ENCODE measurements around the gene UNC45A.
"Not testable (repeated sequence)": the region's sequence is repeated elsewhere in the genome, so short reads cannot be mapped to it uniquely, and the experiment has no call there.

Gene UNC45A

DNA sequence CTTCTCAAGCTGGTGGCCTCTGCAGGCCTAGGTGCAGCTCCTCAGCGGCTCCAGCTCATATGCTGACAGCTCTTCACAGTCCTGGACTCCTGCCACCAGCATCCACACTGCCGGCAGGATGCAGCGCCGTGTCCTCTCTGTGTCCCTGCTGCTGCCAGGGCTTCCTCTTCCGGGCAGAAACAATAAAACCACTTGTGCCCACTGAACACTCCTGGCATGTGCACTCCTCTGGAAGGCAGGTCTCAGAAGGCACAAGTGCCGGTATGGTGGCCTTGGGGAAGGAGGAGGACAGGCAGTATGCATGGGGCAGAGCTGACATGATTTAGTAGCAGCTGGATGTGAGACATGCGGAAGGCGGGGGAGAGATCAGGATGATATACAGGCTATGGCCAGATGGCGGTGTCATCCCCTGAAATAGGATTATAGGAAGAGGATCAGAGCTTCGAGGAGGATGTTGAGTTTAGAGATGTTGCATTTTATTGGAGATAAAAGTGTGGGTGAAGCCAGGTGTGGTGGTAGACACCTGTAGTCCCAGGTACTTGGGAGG is 39.4 kb upstream of the UNC45A start:
- peak overlapping the region; percentile 25 for H3K4me3 Mint-ChIP-seq
- ATAC-seq (ENCODE audit: low read depth) (no peak), DNase-seq (ENCODE audit: low spot score in 2 of 2) (no peak)
- no peaks in the 10 kb centered on the region for H3K9me3 Mint-ChIP-seq
- H3K36me3 Mint-ChIP-seq = peaks cover 2% of the 10 kb centered on the region
- peaks cover 20% of the 10 kb centered on the region for H3K4me1 Mint-ChIP-seq
- H3K27me3 Mint-ChIP-seq = no peaks in the 10 kb centered on the region
- H3K27ac Mint-ChIP-seq = peak overlapping the region; percentile 9

DNA sequence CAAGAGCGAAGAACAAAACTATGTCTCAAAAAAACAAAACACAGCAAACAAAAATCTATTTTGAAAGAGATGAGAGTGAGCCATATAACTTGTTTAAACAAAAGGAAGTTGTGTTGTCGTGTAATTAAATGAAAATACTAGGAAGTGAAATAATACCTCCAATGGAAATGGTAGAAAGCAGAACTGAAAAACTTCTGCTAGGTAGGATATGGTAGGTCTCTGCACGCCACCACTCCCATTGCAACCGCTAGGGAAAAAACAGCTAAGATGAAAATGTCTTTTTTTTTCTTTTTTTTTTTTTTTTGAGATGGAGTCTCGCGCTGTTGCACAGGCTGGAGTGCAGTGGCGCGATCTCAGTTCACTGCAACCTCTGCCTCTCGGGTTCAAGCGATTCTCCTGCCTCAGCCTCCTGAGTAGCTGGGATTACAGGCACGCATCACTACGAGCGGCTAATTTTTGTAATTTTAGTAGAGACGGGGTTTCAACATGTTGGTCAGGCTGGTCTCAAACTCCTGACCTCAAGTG is 37.9 kb upstream of the UNC45A start:
- peak overlapping the region; percentile 75 for H3K4me3 Mint-ChIP-seq
- H3K4me1 Mint-ChIP-seq = peaks cover 31% of the 10 kb centered on the region

GRCh38 chr15:90901175-90902039 is 33.7 kb upstream of the UNC45A start:
- no peak for ATAC-seq (ENCODE audit: low read depth)
- Mint-ChIP-seq H3K36me3 (peaks cover 10% of the 10 kb centered on the region), H3K27ac (peak overlapping the region; percentile 85)

More for the DNA sequence above, 37.9 kb upstream of the UNC45A start:
- not testable (repeated sequence) for H3K27me3 Mint-ChIP-seq, H3K36me3 Mint-ChIP-seq, H3K9me3 Mint-ChIP-seq
- ATAC-seq (ENCODE audit: low read depth) = peak; percentile 94
- DNase-seq (ENCODE audit: low spot score in 2 of 2) = peak in 1 of 2 donors; percentile 47
- H3K27ac Mint-ChIP-seq = peak overlapping the region; percentile 90

GRCh38 chr15:90902040-90902839 is 32.8 kb upstream of the UNC45A start:
- peak; percentile 72 for ATAC-seq (ENCODE audit: low read depth)
- peak; percentile 64 to 71 for DNase-seq (ENCODE audit: low spot score in 2 of 2)
- H3K4me3 Mint-ChIP-seq = peak overlapping the region; percentile 83
- peak overlapping the region; percentile 85 for H3K27ac Mint-ChIP-seq
- peaks cover 20% of the 10 kb centered on the region for H3K4me1 Mint-ChIP-seq
- H3K36me3 Mint-ChIP-seq = peaks cover 15% of the 10 kb centered on the region
- no peaks in the 10 kb centered on the region for H3K9me3 Mint-ChIP-seq
- no peaks in the 10 kb centered on the region for H3K27me3 Mint-ChIP-seq

More at GRCh38 chr15:90901175-90902039, 33.7 kb upstream of the UNC45A start:
- no peaks in the 10 kb centered on the region for H3K27me3 Mint-ChIP-seq
- H3K9me3 Mint-ChIP-seq = no peaks in the 10 kb centered on the region
- peaks cover 28% of the 10 kb centered on the region for H3K4me1 Mint-ChIP-seq
- DNase-seq (ENCODE audit: low spot score in 2 of 2) = no peak
- peak overlapping the region; percentile 83 for H3K4me3 Mint-ChIP-seq

GRCh38 chr15:90902840-90903732 is 32.0 kb upstream of the UNC45A start, which contains the start of gene MAN2A2:
MAN2A2 (plus strand) TSS chr15:90903302; CDS start chr15:90904208, 906 bp downstream.
- Mint-ChIP-seq H3K36me3 (peaks cover 16% of the 10 kb centered on the region), H3K27ac (peak within 1 kb of the TSS; percentile 85)

DNA sequence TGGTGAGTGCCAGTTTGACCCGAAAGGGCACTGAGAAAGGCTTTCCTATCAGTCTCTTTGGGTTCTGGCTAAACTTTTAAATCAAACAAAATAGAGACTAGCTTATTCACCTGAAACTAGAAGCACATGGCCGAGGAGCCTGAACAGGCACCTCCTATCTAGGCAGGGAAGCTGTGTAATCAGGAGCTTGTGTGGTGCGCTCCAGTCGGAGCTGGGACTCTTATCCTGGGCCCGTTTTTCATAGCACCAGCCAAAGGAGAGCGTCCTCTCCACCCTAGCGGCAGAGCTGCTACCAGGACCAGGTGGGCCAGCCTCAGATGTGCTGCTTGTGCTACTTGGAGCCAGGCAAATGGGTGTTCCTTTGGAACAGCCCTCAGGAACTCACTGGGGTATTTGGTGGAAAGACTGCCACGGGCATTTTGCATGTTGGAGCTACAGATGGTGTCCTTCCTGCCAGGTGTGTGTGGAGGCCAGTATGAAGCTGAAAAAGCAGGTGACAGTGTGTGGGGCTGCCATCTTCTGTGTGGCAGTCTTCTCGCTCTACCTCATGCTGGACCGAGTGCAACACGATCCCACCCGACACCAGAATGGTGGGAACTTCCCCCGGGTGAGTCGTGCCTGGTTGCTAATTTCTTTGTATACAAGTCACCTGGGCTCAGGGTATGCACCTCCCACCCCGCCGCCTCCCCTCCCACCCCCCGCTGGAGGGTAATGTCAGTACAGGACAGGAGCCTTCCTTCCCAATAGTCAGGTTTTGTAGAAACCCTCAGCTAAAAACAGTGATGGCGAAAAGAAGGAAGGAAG is 31.1 kb upstream of the UNC45A start:
- no peak for DNase-seq (ENCODE audit: low spot score in 2 of 2)
- Mint-ChIP-seq H3K4me3 (peak overlapping the region; percentile 96), H3K4me1 (peaks cover 16% of the 10 kb centered on the region), H3K9me3 (no peaks in the 10 kb centered on the region), H3K27ac (peak overlapping the region; percentile 82), H3K27me3 (no peaks in the 10 kb centered on the region), H3K36me3 (peaks cover 16% of the 10 kb centered on the region)
- no peak for ATAC-seq (ENCODE audit: low read depth)

More at GRCh38 chr15:90902840-90903732, 32.0 kb upstream of the UNC45A start, which contains the start of gene MAN2A2:
- H3K4me1 Mint-ChIP-seq = peaks cover 16% of the 10 kb centered on the region
- peak within 1 kb of the TSS; percentile 96 for H3K4me3 Mint-ChIP-seq
- H3K27me3 Mint-ChIP-seq = no peaks in the 10 kb centered on the region
- peak; percentile 56 for ATAC-seq (ENCODE audit: low read depth)
- peak; percentile 36 to 60 for DNase-seq (ENCODE audit: low spot score in 2 of 2)
- H3K9me3 Mint-ChIP-seq = no peaks in the 10 kb centered on the region

DNA sequence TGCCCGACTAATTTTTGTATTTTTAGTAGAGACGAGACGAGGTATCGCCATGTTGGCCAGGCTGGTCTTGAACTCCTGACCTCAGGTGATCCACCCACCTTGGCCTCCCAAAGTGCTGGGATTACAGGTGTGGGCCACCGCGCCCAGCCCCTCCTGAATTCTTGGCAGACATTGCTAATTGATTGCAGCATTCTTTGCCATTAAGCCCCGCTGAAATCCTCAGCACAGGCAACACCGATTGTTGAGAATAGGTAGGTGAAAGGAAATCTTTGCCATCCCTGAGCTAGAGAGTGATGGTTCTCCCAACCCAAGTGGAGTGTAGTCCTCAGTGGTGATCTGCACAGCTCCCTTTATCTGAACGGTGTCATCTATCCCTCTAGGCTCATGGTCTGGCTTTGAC is 30.3 kb upstream of the UNC45A start:
- H3K27ac Mint-ChIP-seq = no peak overlapping the region
- H3K36me3 Mint-ChIP-seq = peaks cover 18% of the 10 kb centered on the region
- H3K27me3 Mint-ChIP-seq = no peaks in the 10 kb centered on the region
- no peak overlapping the region for H3K4me3 Mint-ChIP-seq
- H3K9me3 Mint-ChIP-seq = no peaks in the 10 kb centered on the region
- DNase-seq (ENCODE audit: low spot score in 2 of 2) (no peak), ATAC-seq (ENCODE audit: low read depth) (no peak)
- H3K4me1 Mint-ChIP-seq = peaks cover 16% of the 10 kb centered on the region

- peaks cover 25% of the 10 kb centered on the region for H3K36me3 Mint-ChIP-seq
- H3K27ac Mint-ChIP-seq = no peak overlapping the region
- H3K27me3 Mint-ChIP-seq = no peaks in the 10 kb centered on the region
- peaks cover 14% of the 10 kb centered on the region for H3K4me1 Mint-ChIP-seq
- DNase-seq (ENCODE audit: low spot score in 2 of 2) (no peak), ATAC-seq (ENCODE audit: low read depth) (no peak)
- no peaks in the 10 kb centered on the region for H3K9me3 Mint-ChIP-seq
- H3K4me3 Mint-ChIP-seq = no peak overlapping the region
These were observed 29.5 kb upstream of the UNC45A start for GRCh38 chr15:90905306-90906180.

GRCh38 chr15:90906181-90906849 is 28.8 kb upstream of the UNC45A start:
- Mint-ChIP-seq H3K27me3 (no peaks in the 10 kb centered on the region), H3K4me1 (peaks cover 10% of the 10 kb centered on the region), H3K36me3 (peaks cover 28% of the 10 kb centered on the region), H3K9me3 (no peaks in the 10 kb centered on the region), H3K4me3 (no peak overlapping the region), H3K27ac (no peak overlapping the region)
- ATAC-seq (ENCODE audit: low read depth) (no peak), DNase-seq (ENCODE audit: low spot score in 2 of 2) (no peak)

DNA sequence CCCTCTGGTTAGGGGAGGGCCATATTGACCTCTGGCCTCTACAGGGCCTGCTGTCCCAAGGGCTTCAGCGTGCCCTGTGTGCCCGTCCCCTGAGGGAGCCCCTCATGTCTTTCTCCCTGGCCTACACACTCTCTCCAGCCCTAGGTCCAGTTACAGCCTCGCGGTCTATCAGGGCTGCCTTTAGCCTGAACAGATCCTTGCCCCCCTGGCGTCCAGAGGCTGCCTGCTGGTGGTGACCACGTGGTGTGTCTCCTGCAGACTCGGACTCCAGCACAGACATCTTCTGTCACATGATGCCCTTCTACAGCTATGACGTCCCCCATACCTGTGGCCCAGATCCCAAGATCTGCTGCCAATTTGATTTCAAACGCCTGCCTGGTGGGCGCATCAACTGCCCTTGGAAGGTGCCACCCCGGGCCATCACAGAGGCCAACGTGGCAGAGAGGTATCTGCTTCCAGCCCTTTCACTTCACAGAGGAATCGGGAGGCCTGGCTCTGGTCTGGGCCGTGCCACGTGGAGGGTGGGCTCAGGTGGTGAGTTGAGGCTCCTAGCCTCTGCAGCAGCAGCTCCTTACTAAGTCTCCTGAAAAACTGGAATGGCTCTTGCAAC is 27.9 kb upstream of the UNC45A start:
- Mint-ChIP-seq H3K4me3 (no peak overlapping the region), H3K27ac (no peak overlapping the region), H3K4me1 (peaks cover 4% of the 10 kb centered on the region), H3K36me3 (peaks cover 28% of the 10 kb centered on the region), H3K27me3 (no peaks in the 10 kb centered on the region), H3K9me3 (no peaks in the 10 kb centered on the region)
- no peak for ATAC-seq (ENCODE audit: low read depth)
- no peak for DNase-seq (ENCODE audit: low spot score in 2 of 2)

- H3K4me1 Mint-ChIP-seq = peaks cover 4% of the 10 kb centered on the region
- DNase-seq (ENCODE audit: low spot score in 2 of 2) = no peak
- ATAC-seq (ENCODE audit: low read depth) = no peak
- no peak overlapping the region for H3K27ac Mint-ChIP-seq
- no peaks in the 10 kb centered on the region for H3K9me3 Mint-ChIP-seq
- no peak overlapping the region for H3K4me3 Mint-ChIP-seq
- H3K36me3 Mint-ChIP-seq = peaks cover 28% of the 10 kb centered on the region
- no peaks in the 10 kb centered on the region for H3K27me3 Mint-ChIP-seq
These were observed 27.1 kb upstream of the UNC45A start for GRCh38 chr15:90907838-90908507.
